Ovary (tissue), 3 donors: Measurements from ENCODE around the gene FAM216B.

Source experiments
- EP300 ChIP-seq: sonication (generic); formaldehyde crosslinking; IDR thresholded peaks from one replicate; pipeline ENCODE4 v1.6.1; 2017; ENCODE audit warnings: antibody characterized with exemption
- POLR2A ChIP-seq: fragments of 450-650 bp; IDR thresholded peaks from one replicate; pipeline ENCODE4 v1.6.1; 2017; ENCODE audit warnings: antibody characterized with exemption, mild to moderate bottlenecking, moderate library complexity
- TF ChIP-seq, protein P1 (sequence below), 3 donors: fragments of 450-650 bp in 2 of 3; fragments of 200-600 bp in 1 of 3; IDR thresholded peaks; one replicate each; pipeline versions ENCODE4 v1.5.1 to v1.8.0; 2016 to 2022; ENCODE audit warnings: antibody characterized with exemption in 3 of 3, mild to moderate bottlenecking in 1 of 3
- donor health status: DM: no; HTN: no; CAD: no.

GRCh38 chr13:42758515-42758914 lies 22.9 kb upstream of the FAM216B start:
- TF ChIP-seq, protein P1, sequence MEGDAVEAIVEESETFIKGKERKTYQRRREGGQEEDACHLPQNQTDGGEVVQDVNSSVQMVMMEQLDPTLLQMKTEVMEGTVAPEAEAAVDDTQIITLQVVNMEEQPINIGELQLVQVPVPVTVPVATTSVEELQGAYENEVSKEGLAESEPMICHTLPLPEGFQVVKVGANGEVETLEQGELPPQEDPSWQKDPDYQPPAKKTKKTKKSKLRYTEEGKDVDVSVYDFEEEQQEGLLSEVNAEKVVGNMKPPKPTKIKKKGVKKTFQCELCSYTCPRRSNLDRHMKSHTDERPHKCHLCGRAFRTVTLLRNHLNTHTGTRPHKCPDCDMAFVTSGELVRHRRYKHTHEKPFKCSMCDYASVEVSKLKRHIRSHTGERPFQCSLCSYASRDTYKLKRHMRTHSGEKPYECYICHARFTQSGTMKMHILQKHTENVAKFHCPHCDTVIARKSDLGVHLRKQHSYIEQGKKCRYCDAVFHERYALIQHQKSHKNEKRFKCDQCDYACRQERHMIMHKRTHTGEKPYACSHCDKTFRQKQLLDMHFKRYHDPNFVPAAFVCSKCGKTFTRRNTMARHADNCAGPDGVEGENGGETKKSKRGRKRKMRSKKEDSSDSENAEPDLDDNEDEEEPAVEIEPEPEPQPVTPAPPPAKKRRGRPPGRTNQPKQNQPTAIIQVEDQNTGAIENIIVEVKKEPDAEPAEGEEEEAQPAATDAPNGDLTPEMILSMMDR (IDR thresholded peaks at IDR 0.05) = no peak
- TF ChIP-seq POLR2A = no peak
- TF ChIP-seq EP300 = no peak
